Trophoblast cell (in vitro differentiated cells and primary cell): ENCODE results near the gene MARS1.

Source experiments
- DNase-seq, 2 donors: peaks; one replicate each; pipeline ENCODE4 v3.0.0-alpha.2; 2016
- H2AFZ ChIP-seq: 2 replicates; pipeline ENCODE4 v1.6.1; 2013; ENCODE audit warnings: low read length, moderate library complexity, mild to moderate bottlenecking; ENCODE audit not compliant: insufficient read depth, poor library complexity
- H2AK5ac ChIP-seq: 2 replicates; pipeline ENCODE4 v1.6.1; 2013; ENCODE audit warnings: mild to moderate bottlenecking, low read length
- H2BK120ac ChIP-seq: 2 replicates; pipeline ENCODE4 v1.6.1; 2013; ENCODE audit warnings: low read length, mild to moderate bottlenecking, moderate library complexity; ENCODE audit not compliant: insufficient read depth, poor library complexity
- H2BK12ac ChIP-seq: 2 replicates; pipeline ENCODE4 v1.6.1; 2013; ENCODE audit warnings: mild to moderate bottlenecking, low read length, moderate library complexity
- H2BK5ac ChIP-seq: 2 replicates; pipeline ENCODE4 v1.6.1; 2013; ENCODE audit warnings: low read length, low read depth, moderate library complexity, mild to moderate bottlenecking; ENCODE audit not compliant: poor library complexity
- H3K14ac ChIP-seq: 2 replicates; pipeline ENCODE4 v1.6.1; 2013; ENCODE audit warnings: mild to moderate bottlenecking, low read length
- H3K18ac ChIP-seq: 2 replicates; pipeline ENCODE4 v1.6.1; 2013; ENCODE audit warnings: mild to moderate bottlenecking, low read length
- H3K23ac ChIP-seq: 2 replicates; pipeline ENCODE4 v1.6.1; 2013; ENCODE audit warnings: low read length
- H3K27ac ChIP-seq: 2 replicates; pipeline ENCODE4 v1.5.1; 2013; ENCODE audit warnings: low read depth, mild to moderate bottlenecking, inconsistent platforms, low read length, moderate library complexity
- H3K27me3 ChIP-seq: 2 replicates; pipeline ENCODE4 v1.6.1; 2013; ENCODE audit warnings: inconsistent platforms, mild to moderate bottlenecking, low read length, moderate library complexity; ENCODE audit not compliant: insufficient read depth
- H3K36me3 ChIP-seq, 2 experiments: 1 replicate in 1 of 2; 2 replicates in 1 of 2; pipeline ENCODE4 v1.6.1; 2013; ENCODE audit warnings: low read length in 2 of 2, mild to moderate bottlenecking in 2 of 2, moderate library complexity in 1 of 2; ENCODE audit not compliant: insufficient read depth in 2 of 2, control insufficient read depth in 1 of 2
- H3K4ac ChIP-seq: 2 replicates; pipeline ENCODE4 v1.6.1; 2013; ENCODE audit warnings: low read depth, mild to moderate bottlenecking, low read length, moderate library complexity
- H3K4me1 ChIP-seq, 2 experiments: 1 replicate in 1 of 2; 2 replicates in 1 of 2; pipeline ENCODE4 v1.6.1; 2013; ENCODE audit warnings: low read length in 2 of 2, mild to moderate bottlenecking in 2 of 2, moderate library complexity in 1 of 2; ENCODE audit not compliant: insufficient read depth in 2 of 2, control insufficient read depth in 1 of 2
- H3K4me2 ChIP-seq: 2 replicates; pipeline ENCODE4 v1.6.1; 2013; ENCODE audit warnings: inconsistent platforms, mild to moderate bottlenecking, low read length, moderate library complexity
- H3K4me3 ChIP-seq: 2 replicates; pipeline ENCODE4 v1.5.1; 2013; ENCODE audit warnings: mild to moderate bottlenecking, low read depth, low read length, inconsistent platforms
- H3K79me1 ChIP-seq: one replicate; pipeline ENCODE4 v1.6.1; 2013; ENCODE audit warnings: low read length
- H3K79me2 ChIP-seq: 2 replicates; pipeline ENCODE4 v1.6.1; 2013; ENCODE audit warnings: low read length, mild to moderate bottlenecking; ENCODE audit not compliant: control insufficient read depth, insufficient read depth, poor library complexity
- H3K9ac ChIP-seq: 2 replicates; pipeline ENCODE4 v1.6.1; 2013; ENCODE audit warnings: mild to moderate bottlenecking, low read length
- H3K9me3 ChIP-seq: 2 replicates; pipeline ENCODE4 v1.6.1; 2013; ENCODE audit warnings: low read depth, mild to moderate bottlenecking, control low read depth, inconsistent platforms, low read length; ENCODE audit not compliant: insufficient read depth
- H4K12ac ChIP-seq: 2 replicates; pipeline ENCODE4 v1.6.1; 2013; ENCODE audit warnings: low read depth, mild to moderate bottlenecking, low read length, moderate library complexity
- H4K8ac ChIP-seq: 2 replicates; pipeline ENCODE4 v1.6.1; 2013; ENCODE audit warnings: low read depth, mild to moderate bottlenecking, low read length, moderate library complexity
- H4K91ac ChIP-seq: one replicate; pipeline ENCODE4 v1.6.1; 2013; ENCODE audit warnings: low read depth, mild to moderate bottlenecking, low read length, moderate library complexity
- WGBS: extraction: QIAGEN DNeasy Blood & Tissue Kit; methylation state at CpG from one replicate; pipeline ENCODE4 v1.1.7; 2013; ENCODE audit warnings: missing lambda C conversion rate; ENCODE audit not compliant: insufficient read length, insufficient coverage; ENCODE audit errors: extremely low coverage; 5-methylcytosine and 5-hydroxymethylcytosine counted together

The MARS1 gene

GRCh38 chr12:57550641-57551549 lies 63.0 kb downstream of the MARS1 start:
- WGBS, result no CpG with 5 or more reads among the region's 7 CpGs
- Histone ChIP-seq H3K9ac (no peak overlapping the region), H2BK12ac (no peak overlapping the region)

DNA sequence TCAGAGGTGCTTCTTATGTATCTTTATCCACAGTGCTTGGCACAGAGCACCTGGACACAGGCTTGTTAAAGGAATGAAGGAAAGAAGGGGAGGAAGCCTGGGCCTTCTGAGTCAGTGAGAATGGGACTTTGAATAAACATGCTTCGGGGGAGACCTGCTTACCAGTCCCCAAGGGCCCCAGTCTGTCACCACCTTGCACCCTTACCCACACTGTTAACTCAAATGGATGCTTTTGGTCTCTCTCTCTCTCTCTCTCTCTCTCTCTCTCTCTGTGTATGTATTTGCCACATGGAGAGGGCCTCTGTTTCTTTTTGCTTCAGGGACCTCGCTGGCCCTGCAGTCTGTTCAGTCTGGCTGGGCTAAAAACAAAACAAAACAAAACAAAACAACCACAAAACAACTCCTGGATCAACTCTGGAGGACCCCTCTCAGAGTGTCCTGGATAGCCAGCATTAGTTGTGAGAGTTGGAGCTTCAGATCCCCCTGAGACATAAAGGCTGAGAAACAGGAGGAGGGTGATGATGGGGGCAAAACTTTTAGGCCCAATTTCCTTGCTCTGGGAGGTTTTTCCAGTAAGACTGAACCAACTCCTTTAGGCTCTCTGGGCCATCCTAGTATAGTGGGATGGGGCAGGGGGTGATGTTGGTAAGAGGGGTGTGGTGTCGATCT lies 63.9 kb downstream of the MARS1 start:
- Histone ChIP-seq H3K9ac (no peak overlapping the region), H2AFZ (no peak overlapping the region), H2BK5ac (no peak overlapping the region), H4K91ac (no peak overlapping the region), H2BK120ac (no peak overlapping the region), H3K4ac (no peak overlapping the region), H3K79me1 (peaks cover 2% of the 10 kb centered on the region), H3K4me2 (no peak overlapping the region), H3K27me3 (peaks cover 22% of the 10 kb centered on the region), H3K27ac (no peak overlapping the region), H3K36me3 (no peaks in the 10 kb centered on the region), H3K79me2 (peaks cover 2% of the 10 kb centered on the region), H3K4me1 (peaks cover 3 to 7% of the 10 kb centered on the region in 2 experiments), H2AK5ac (no peak overlapping the region), H3K9me3 (peaks cover 3% of the 10 kb centered on the region), H4K8ac (no peak overlapping the region), H3K23ac (no peak overlapping the region), H3K18ac (no peak overlapping the region), H3K14ac (no peak overlapping the region), H2BK12ac (no peak overlapping the region), H3K4me3 (no peak overlapping the region), H4K12ac (no peak overlapping the region)
- no CpG with 5 or more reads among the region's 3 CpGs for WGBS
- DNase-seq, result no peak

More at GRCh38 chr12:57550641-57551549, 63.0 kb downstream of the MARS1 start:
- DNase-seq, result no peak
- Histone ChIP-seq H4K8ac (no peak overlapping the region), H3K4me1 (peaks cover 8 to 12% of the 10 kb centered on the region in 2 experiments), H3K4ac (no peak overlapping the region), H3K4me2 (no peak overlapping the region), H3K79me2 (peaks cover 8% of the 10 kb centered on the region), H3K18ac (no peak overlapping the region), H2AK5ac (no peak overlapping the region), H3K23ac (no peak overlapping the region), H3K27ac (no peak overlapping the region), H2BK5ac (no peak overlapping the region), H3K14ac (no peak overlapping the region), H3K4me3 (no peak overlapping the region), H4K91ac (no peak overlapping the region), H3K36me3 (no peaks in the 10 kb centered on the region), H3K79me1 (peaks cover 5% of the 10 kb centered on the region), H2AFZ (no peak overlapping the region), H3K9me3 (peaks cover 3% of the 10 kb centered on the region), H3K27me3 (peaks cover 22% of the 10 kb centered on the region), H4K12ac (no peak overlapping the region), H2BK120ac (no peak overlapping the region)

DNA sequence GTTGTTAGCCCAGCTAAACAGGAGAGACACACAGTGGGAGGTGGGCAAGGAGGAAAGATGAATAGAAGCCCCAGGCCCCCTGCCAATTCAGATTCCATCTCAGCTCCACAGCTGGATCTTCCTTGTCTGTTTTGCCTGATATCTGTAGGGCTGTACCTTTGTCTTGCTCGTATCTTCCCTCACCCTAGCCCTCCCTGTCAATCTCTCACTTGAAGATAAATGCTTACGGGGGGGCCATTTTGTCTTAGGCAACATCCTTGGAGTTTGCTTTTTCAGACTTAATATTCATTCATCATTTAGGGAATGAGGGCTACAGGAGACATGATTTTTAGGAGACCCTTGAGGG lies 64.4 kb downstream of the MARS1 start:
- Histone ChIP-seq H3K79me1 (no peaks in the 10 kb centered on the region), H3K9ac (no peak overlapping the region), H3K4ac (no peak overlapping the region), H2AFZ (no peak overlapping the region), H2AK5ac (no peak overlapping the region), H4K12ac (no peak overlapping the region), H3K4me2 (no peak overlapping the region), H3K9me3 (peaks cover 3% of the 10 kb centered on the region), H3K27me3 (peaks cover 22% of the 10 kb centered on the region), H3K18ac (no peak overlapping the region), H3K23ac (no peak overlapping the region), H2BK5ac (no peak overlapping the region), H3K4me3 (no peak overlapping the region), H2BK12ac (no peak overlapping the region), H3K36me3 (no peaks in the 10 kb centered on the region), H4K8ac (no peak overlapping the region), H2BK120ac (no peak overlapping the region), H3K27ac (no peak overlapping the region), H3K4me1 (peaks cover 3 to 7% of the 10 kb centered on the region in 2 experiments), H3K14ac (no peak overlapping the region), H4K91ac (no peak overlapping the region), H3K79me2 (no peaks in the 10 kb centered on the region)
- WGBS, result no CpG with 5 or more reads among the region's 2 CpGs
- no peak for DNase-seq

DNA sequence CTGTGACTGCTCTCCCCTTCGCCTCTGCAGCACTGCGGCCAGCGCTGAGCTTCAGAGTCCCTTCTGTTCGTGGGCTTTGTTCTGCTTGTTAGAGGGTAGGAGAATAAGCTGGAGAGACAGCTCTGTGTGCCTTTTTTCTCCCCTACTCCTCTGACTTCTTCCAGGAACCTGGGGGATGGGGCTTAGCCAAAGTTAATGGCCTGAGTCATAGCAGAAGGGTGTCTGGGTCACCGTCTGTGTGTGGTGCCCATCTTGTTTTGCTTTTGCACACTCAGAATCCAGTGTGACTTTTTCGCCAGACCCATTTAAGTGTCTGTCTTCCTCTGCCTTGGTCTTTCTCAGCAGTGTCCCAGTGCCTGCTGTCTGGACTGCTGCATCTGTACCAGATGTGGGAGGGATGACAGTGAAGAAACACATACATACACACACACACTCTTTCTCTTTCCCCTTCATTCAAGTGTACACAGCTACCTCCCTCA lies 65.0 kb downstream of the MARS1 start:
- Histone ChIP-seq H2AFZ (no peak overlapping the region), H3K18ac (no peak overlapping the region), H3K36me3 (no peaks in the 10 kb centered on the region), H3K9me3 (peaks cover 3% of the 10 kb centered on the region), H4K12ac (no peak overlapping the region), H2BK5ac (no peak overlapping the region), H3K4ac (no peak overlapping the region), H4K8ac (no peak overlapping the region), H3K4me2 (peak overlapping the region; percentile 19), H4K91ac (no peak overlapping the region), H3K79me2 (no peaks in the 10 kb centered on the region), H3K9ac (no peak overlapping the region), H3K4me3 (no peak overlapping the region), H3K14ac (no peak overlapping the region), H2AK5ac (no peak overlapping the region), H2BK12ac (no peak overlapping the region), H3K79me1 (no peaks in the 10 kb centered on the region), H3K4me1 (peaks cover 3 to 7% of the 10 kb centered on the region in 2 experiments), H3K27me3 (peaks cover 22% of the 10 kb centered on the region), H2BK120ac (no peak overlapping the region), H3K27ac (no peak overlapping the region), H3K23ac (no peak overlapping the region)
- no CpG with 5 or more reads among the region's 6 CpGs for WGBS
- DNase-seq, result no peak
